ENCODE results near the gene NUMB.

- TF ChIP-seq POLR2A (IDR thresholded peaks at IDR 0.05; ENCODE audit: low read depth, low read length) (no peak), TAF1 (IDR thresholded peaks at IDR 0.05; ENCODE audit: borderline replicate concordance, low read depth, low read length) (no peak), POLR2AphosphoS5 (IDR thresholded peaks at IDR 0.05; ENCODE audit: low read depth, low read length) (no peak)
Measured at GRCh38 chr14:73393375-73393774, 65.0 kb downstream of the NUMB start.
